HepG2 (cell line): ENCODE measurements around the gene ENTPD5. TPM values are rescaled to one million over a fixed set of nuclear protein-coding genes. Genes with fewer than 3 reads are reported as not detected.

Experiments used
- CHD4 ChIP-seq: fragments of 200-600 bp; sonication (generic); IDR thresholded peaks from 2 replicates; pipeline ENCODE4 v1.7.0; 2017; ENCODE audit warnings: mild to moderate bottlenecking, low read length, borderline replicate concordance
- GZF1 ChIP-seq: sonication (generic); formaldehyde crosslinking; IDR thresholded peaks from 2 replicates; pipeline ENCODE4 v1.5.1; 2020; ENCODE audit warnings: mild to moderate bottlenecking, missing genetic modification reagents
- PCBP2 ChIP-seq: fragments of 200-400 bp; formaldehyde crosslinking; optimal IDR thresholded peaks from 2 replicates; pipeline ENCODE3; 2018; ENCODE audit warnings: low read length, low read depth; ENCODE audit not compliant: poor library complexity, severe bottlenecking
- RBAK ChIP-seq: sonication (generic); formaldehyde crosslinking; IDR thresholded peaks from 2 replicates; pipeline ENCODE4 v1.5.1; 2020; ENCODE audit warnings: mild to moderate bottlenecking, missing genetic modification reagents
- RBFOX2 ChIP-seq: fragments of 200-400 bp; formaldehyde crosslinking; IDR thresholded peaks from 2 replicates; pipeline ENCODE4 v1.6.1; 2017; ENCODE audit warnings: low read depth, mild to moderate bottlenecking, low read length
- REL ChIP-seq: sonication (generic); formaldehyde crosslinking; conservative IDR thresholded peaks from 2 replicates; pipeline ENCODE4 v1.8.0; 2022; ENCODE audit warnings: mild to moderate bottlenecking, missing genetic modification reagents, moderate library complexity
- SAP130 ChIP-seq: IDR thresholded peaks from 2 replicates; pipeline ENCODE4 v1.6.1; 2016; ENCODE audit warnings: low read depth
- SRF ChIP-seq: IDR thresholded peaks from 2 replicates; pipeline ENCODE4 v1.6.1; 2011; ENCODE audit warnings: mild to moderate bottlenecking, low read depth, low read length, moderate library complexity
- YEATS4 ChIP-seq: sonication (generic); formaldehyde crosslinking; IDR thresholded peaks from 2 replicates; pipeline ENCODE4 v1.4.0; 2020; ENCODE audit warnings: missing genetic modification reagents, borderline replicate concordance
- ZBED4 ChIP-seq: sonication (generic); formaldehyde crosslinking; IDR thresholded peaks from 2 replicates; pipeline ENCODE4 v1.4.0; 2020; ENCODE audit warnings: missing genetic modification reagents, borderline replicate concordance
- ZGPAT ChIP-seq: IDR thresholded peaks from 2 replicates; pipeline ENCODE4 v1.6.1; 2016; ENCODE audit warnings: mild to moderate bottlenecking
- ZIK1 ChIP-seq: sonication (generic); formaldehyde crosslinking; IDR thresholded peaks from 2 replicates; pipeline ENCODE4 v1.5.0; 2020; ENCODE audit warnings: mild to moderate bottlenecking, low read depth, missing genetic modification reagents, borderline replicate concordance
- ZNF180 ChIP-seq: sonication (generic); formaldehyde crosslinking; IDR thresholded peaks from 2 replicates; pipeline ENCODE4 v1.4.0; 2020; ENCODE audit warnings: low read depth, missing genetic modification reagents, borderline replicate concordance
- ZNF329 ChIP-seq: sonication (generic); formaldehyde crosslinking; IDR thresholded peaks from 2 replicates; pipeline ENCODE4 v1.9.0; 2021; ENCODE audit warnings: low read depth, mild to moderate bottlenecking, missing genetic modification reagents
- ZNF646 ChIP-seq: sonication (generic); formaldehyde crosslinking; IDR thresholded peaks from 2 replicates; pipeline ENCODE4 v1.9.0; 2021; ENCODE audit warnings: mild to moderate bottlenecking, missing genetic modification reagents
- ZNF652 ChIP-seq: IDR thresholded peaks from 2 replicates; pipeline ENCODE4 v1.6.1; 2016; ENCODE audit warnings: low read depth, borderline replicate concordance
- ZNF792 ChIP-seq: IDR thresholded peaks from 2 replicates; pipeline ENCODE4 v1.6.1; 2016
- polyA plus RNA-seq, 8 experiments: library from polyadenylated mRNA; depleted of rRNA in 3 of 8; stranded (reverse) in 7 of 8; unstranded in 1 of 8; fragments of >200 nt; fragmentation: Illumina TruSeq in 4 of 8; extraction: Trizol in 4 of 8; gene quantifications; 2 replicates each; pipeline versions ENCODE4 v1.2.1 to v1.2.3, GENCODE V29; 2011 to 2016; ENCODE audit warnings: low read depth in 4 of 8, missing spikeins in 1 of 8, mixed read lengths in 1 of 8; ENCODE audit not compliant: insufficient read depth in 1 of 8
- total RNA-seq, 5 experiments: library from RNA; depleted of rRNA; stranded (reverse); fragments of >200 nt; fragmentation: Illumina TruSeq; extraction: Trizol; gene quantifications; 2 replicates each; pipeline ENCODE4 v1.2.3, GENCODE V29; 2016; ENCODE audit warnings: low read depth in 1 of 5

ENTPD5 gene
- total and polyA plus RNA-seq, 2 of the 13 experiments (the other 11 are each of a cell fraction or from before 2014, with no cell fraction given), result 33.8 to 43.3 TPM

- TF ChIP-seq YEATS4 (CRISPR knock-in tag) (no peak), ZGPAT (CRISPR knock-in tag) (0 out of 2 replicates have a peak, but pooled peaks have one; percentile 41), PCBP2 (no peak), ZBED4 (CRISPR knock-in tag) (no peak; the same call in 1 of the 2 replicates), ZNF646 (no peak), GZF1 (CRISPR knock-in tag) (no peak), CHD4 (peak; percentile 9; the same call in 1 of the 2 replicates), RBFOX2 (peak; percentile 72), RBAK (CRISPR knock-in tag) (no peak), REL (CRISPR knock-in tag) (0 out of 2 replicates have a peak, but pooled peaks have one; percentile 61), ZNF792 (CRISPR knock-in tag) (peak; percentile 39; the same call in 1 of the 2 replicates), ZNF329 (no peak), ZIK1 (CRISPR knock-in tag) (no peak), ZNF180 (no peak), SAP130 (CRISPR knock-in tag) (peak; percentile 33), ZNF652 (CRISPR knock-in tag) (peak; percentile 69; the same call in 1 of the 2 replicates), SRF (no peak)
Measured at GRCh38 chr14:73997108-73997943, 21.8 kb downstream of the ENTPD5 start (continued).
